Fibroblast of gingiva (primary cell): ENCODE data around the gene PRKG1.

Experiments
- DNase-seq: peaks from one replicate; pipeline ENCODE4 v3.0.0-alpha.2; 2011; ENCODE audit warnings: low read depth

PRKG1 gene

DNA sequence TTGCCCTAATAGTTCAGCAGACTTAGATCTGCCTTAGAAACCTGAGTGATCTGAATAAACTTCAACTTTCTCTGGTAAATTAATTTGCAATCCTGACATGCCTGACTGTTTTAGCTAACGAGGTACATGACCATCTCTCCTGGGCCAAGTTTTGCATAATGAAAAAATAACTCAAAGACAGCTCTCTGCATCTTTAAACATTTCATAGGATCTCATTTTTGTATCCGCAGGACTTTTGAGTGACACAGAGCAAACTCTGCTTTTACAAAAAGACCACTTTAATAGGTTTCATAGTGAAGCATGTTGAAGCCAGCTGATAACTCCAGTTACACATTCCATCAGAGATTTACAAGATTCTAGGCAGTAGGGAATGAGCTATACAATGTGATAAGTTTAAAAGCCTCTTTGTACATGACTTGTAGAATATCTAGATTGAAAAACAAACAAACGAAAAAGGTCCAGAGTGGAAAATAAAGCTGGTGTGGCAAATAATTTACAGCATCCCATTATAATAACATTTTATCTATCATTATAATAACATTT is 2.1 kb downstream of the PRKG1 start:
- DNase-seq, result no peak

DNA sequence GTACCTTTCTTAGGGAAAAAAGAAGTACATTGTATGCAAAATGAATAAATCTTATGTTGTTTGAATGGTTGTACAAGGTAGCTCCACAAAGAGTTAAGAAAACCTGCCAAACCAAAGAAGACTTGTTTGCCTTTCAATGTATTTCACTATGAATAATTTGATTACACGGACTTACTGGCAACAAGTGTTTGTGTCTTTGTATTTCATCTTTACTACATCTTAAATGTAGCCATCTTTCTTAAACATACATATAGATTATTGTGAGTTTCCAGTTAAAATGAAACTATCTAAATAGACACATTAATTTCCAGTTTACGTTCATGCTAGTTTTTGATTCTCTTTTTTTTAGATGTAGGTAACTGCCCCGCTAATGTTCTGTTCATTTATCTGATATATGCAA is 2.8 kb downstream of the PRKG1 start:
- DNase-seq, result no peak

DNA sequence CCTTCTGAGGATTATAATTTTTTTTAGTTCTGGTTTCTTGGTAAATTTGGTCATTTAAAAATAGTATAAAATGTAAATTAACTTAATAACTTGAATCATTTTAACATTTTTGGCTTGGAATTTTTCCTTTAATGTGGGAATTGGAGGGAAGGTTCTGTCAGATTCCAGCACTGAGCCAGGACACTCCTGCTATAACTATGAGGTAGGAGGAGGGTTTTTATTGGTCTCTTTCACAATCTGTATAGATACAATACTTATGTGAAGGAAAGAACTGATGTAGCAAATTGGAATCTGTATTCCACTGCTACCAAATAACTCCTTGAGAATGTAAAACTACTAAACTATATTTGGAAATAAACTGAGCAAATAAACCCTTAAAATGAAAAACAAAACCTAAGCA is 3.2 kb downstream of the PRKG1 start:
- no peak for DNase-seq

DNA sequence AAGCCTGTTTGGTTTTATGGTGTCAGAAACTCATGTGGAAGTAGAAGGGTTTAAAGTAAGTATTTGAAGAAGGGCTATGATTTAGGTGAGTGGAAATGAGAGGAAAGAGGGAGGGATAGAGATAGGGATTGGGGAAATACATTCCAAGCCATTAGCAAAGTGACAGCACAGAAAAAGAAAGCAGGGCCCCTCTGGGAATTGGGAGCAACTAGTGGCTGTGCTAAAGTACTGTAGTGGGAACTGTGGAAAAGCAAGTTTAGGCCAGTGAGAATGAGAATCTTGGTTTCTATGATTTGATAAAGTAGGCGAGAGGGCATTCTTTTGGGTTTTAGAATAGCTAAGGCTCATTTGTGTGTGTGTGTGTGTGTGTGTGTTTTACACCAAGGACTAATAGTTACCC is 5.0 kb downstream of the PRKG1 start:
- no peak for DNase-seq

DNA sequence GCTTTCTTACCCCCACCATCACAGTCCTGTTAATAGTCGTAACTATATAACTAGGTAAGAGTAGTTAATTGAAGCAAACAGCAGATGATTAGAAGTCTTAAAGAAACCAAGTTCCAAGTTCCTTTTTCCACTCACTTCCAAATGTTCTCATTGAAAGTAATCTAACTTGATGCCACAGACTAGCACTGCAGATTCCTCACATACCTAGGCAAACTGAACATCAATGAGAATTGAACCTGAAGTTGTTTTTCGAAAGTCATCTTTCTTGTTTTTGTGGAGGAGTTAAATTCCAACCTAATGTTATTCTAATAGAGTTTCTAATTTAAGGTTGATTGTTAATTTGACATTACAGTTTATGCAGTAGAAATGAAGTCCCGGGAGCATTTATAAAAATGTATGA is 5.5 kb downstream of the PRKG1 start:
- no peak for DNase-seq

DNA sequence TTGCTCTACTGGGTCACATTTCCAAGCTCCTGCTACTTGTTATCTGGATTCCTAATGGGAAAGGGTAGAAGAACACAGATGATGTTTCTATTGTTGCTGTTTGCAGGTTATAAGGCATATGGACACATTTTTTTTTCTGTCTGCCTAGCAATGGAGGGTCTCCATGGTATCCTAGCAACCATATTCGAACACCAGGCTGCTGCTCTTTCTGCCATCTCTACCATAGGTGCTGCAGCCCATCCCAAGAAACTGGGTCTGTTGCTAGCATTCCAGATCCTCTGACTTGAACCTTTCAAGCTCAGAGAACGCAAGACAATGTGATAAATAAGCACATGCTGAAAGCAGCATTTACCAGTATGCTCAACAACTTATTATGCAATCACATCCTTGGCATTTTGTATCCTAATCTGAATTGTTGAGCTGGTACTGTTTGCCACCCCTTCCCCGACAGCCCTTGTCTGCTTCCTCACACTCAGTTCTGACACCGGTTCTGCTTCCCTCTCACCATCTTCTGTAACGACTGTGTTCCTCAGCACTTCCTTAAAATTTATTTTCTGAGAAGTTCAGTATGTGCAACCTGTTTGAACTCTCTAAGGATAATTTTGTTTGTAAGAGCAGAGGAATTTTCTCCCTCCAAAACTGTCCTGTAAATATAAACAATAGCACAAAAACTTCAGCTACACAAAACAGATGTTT is 6.2 kb downstream of the PRKG1 start:
- no peak for DNase-seq

DNA sequence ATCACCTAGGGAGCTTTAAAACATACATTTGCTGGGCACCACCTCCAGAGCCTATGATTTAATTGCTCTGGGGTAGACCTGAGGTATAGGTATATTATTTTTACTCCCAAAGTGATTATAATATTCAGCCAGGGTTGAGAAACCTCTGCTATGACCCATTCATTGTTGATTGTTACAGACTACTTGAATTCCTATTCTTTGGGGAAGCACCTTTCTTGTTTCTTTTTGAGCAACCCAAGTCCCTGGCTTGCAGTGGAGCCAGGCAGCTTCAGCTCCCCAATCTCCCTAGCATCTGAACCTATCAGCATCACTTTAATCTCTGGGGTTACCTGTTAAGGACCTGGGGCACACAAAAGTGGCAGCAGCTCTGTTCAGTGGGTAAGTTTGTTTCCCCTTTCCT is 8.6 kb downstream of the PRKG1 start:
- no peak for DNase-seq

DNA sequence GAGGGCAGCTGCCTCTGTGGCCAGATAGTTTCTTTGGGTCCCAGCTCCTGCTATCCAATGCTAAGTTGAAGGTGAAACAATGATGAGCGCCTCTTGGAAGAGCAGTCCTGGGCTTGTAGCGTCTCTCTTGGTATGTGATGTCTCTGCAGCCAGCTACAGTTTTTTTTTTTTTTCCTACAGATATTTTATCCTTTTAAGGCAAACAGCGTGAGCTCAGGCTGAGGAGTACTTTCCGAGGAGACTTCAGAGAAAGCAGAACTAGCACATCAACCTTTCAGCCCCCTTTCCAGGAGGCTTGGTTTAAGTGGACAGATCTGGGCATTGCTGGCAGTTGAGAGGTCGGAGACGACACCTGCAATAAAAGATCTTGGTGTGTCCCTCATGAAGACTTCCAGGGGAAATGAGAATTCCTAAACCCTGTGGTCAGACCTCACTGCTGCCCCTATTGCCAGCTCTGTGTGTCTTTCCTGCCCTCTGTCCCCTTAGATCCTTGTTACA is 9.1 kb downstream of the PRKG1 start:
- DNase-seq, result no peak

DNA sequence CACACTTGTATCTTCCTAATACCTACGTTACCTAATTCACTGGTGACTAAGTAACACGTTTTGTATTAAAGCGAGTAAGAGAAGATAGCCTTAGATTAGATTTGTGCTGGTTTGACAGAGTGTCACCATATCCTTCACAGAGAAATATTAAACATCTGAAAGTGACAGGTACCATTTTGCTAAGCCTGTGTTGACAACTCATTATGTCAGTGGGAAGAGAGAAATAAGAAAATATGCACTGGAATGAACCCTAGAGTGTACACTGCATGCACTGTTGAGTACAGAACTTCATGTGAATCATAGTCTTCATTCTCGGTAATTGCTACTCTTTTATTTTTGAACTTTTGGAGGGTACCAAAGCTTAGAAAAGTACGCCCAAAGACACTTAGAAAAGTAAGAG is 10.9 kb downstream of the PRKG1 start:
- no peak for DNase-seq

DNA sequence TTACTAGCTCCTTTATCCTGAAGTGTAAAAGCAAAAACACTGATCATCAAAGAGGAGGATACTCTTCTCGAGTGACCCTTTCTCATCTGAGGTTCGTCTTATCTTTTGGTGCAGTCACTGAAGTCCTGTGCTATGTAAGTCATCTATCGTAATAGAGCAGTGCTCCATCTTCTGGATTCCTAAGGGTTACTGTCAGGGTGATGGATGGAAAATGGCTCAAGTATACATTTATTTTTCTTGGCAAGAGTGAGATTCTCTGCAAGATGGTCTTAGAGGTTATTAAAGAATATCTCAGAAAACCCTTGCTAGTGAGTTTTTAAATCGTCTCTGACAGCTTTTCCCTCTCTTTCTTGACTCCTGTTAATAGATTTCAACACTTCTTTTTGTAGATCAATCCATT is 12.4 kb downstream of the PRKG1 start:
- no peak for DNase-seq

DNA sequence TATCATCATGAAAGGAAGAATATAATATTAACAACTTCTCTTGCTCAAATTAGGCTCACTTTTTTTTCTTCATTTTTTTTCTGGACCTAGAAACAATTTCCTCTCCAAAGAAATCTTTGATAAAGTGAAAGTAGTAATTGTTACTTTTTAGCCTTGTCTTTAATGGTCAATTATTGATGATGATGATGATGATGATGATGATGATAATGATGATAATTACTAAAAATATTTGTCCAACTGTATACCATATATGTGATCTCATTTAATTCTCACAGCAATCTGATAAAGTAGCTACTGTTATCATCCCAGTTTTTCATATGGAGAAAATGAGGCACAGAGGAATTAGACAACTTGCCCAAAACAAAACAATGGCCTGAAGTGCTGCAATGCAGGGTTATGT is 12.8 kb downstream of the PRKG1 start:
- no peak for DNase-seq

DNA sequence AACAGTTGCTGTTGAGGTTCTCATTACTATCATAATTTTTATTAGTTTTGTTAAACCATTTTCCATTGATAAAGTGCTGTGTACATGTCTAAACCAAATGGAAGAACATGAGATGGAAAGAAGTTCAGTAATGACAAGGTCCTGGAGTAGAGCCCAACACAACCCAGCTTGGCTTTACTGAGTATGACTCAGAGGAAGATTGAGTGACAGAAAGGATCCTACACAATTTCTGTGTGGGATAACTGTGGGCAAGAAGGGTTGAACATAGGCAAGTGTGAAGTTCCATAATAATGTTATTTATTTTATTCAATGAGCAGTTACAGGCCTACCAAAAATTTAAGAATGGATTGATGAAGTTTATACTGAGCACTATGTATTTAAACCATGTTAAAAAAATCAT is 15.9 kb downstream of the PRKG1 start:
- DNase-seq, result no peak

DNA sequence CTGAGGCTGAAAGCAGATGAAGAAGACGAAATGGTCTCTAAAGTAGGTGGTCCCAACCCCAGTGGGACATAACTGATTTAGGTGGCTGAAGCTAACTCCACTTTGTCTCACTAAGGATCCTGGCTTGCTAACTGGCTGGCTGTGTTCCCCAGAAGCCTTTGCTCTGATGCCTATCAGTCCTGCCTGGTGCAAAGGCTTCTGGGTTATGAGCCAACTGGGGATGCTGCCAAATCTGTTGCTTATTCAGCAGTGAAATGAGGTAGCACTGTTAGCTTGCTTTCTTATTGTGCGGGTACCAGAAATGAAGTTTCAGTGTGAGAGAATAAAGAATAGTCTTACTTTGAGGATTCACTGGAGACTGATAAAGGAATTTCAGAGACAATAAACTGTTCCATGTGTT is 18.1 kb downstream of the PRKG1 start:
- no peak for DNase-seq

DNA sequence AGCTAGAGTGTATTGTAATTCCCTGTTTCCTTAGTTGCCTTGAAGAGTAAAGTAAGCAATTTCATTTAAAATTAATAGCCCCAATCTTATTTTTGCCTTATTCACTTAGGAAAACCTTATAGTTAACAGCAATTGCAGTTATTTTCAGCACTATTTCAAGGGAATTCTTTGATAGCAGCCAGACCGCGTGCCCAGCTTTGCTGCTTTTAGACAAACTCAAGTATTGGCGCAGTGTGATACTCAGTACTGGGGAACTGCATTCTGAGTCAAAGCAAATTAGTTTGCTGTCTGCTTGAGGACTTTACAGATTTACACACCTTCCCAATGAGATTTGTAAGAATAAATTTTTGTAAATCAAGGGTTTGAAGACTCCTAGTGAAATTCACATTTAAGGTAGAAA is 21.2 kb downstream of the PRKG1 start:
- no peak for DNase-seq

DNA sequence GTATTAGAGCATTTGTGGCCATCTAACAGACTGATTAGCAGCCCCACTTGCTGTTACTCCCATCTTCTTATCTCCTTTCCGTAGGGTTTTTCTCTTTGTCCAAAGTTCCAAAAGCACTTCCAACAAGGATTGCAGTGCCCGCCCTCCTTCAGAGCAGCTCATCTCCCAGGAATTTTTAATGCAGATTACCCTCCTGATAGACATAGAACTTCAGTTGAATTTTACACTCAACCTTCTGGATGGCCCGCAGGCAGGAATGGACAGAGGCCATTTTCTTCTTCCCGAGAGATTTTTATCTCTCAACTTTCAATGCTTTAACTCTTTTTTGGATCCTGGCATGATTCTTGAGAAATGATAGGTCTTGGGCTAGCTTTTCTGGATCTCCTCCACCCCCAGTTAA is 23.3 kb downstream of the PRKG1 start:
- no peak for DNase-seq

DNA sequence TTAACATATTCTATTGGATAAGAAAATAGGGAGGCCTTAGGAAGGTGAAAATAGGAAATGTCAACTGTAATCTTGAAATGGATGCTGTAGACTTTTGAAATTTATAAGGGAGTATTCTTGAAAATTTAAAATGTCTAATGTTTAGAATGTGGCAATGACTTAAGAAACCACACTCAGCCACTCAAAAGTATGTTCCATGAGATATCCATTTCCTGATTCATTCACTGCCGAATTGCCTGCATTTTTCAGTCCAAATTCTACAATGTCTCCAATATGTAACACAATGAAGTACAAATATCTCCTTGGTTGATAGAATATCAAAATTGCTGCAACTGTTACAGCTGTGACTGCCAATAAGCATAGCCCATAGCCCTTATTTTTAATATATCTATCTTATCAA is 25.9 kb downstream of the PRKG1 start:
- DNase-seq, result peak; percentile 48

DNA sequence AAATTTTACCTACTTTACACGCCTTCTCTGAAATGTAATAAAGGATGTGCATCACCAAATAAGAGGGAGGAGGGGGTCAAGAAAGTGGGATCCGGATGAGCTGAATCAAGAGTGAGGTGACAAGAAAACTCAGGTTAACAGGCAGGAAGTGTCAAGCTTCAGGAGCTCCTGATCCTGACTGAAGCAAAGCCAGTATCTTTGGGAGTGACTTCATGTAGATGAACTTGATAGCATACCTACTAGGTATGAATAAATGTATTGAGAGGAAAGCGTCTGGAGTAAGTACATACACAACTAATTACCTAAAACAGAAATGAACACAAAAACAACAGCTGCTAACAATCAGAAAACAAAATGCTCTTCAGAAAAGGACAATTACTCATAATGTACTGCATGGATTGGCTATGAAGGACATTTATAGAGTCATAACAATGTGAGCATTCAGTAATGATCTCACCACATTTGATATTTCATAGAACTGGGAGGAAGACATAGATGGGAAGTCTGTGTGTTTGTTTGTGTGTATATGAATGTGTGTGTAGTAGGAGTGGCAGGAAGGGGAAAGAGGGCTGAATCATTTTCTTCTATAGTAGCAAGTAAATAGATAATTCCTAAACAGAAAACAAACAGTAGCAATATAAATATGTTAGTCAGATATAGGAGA is 29.4 kb downstream of the PRKG1 start:
- peak; percentile 3 for DNase-seq

DNA sequence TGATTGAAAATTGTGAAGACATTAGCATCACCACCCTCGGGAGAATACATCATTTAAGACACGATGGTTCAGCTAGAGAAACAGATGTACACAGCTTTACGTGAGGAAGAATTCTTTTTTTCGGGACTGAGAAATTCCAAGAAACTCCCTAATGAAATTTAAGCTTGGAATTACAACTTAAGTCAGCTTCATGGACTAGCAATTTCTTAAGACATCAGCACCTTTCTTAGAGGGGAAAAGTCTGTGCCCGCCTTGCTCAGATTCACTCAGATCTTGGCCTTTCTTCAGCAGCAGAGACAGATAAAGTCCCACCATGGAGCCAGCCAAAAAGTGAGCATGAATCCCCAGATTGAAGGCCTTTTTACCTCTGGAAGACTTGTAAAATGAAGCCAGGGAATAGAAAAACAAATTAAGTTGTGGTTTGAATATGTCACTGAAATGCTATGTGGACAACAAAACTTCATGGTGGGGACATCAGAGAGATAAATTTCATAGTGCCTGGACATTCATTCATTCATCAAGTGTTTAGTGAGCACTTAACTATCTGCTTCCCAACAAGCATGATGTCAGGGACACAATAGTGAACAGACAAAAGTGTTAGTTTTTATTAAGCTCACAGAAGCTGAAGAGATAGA is 32.1 kb downstream of the PRKG1 start:
- DNase-seq, result peak; percentile 10

DNA sequence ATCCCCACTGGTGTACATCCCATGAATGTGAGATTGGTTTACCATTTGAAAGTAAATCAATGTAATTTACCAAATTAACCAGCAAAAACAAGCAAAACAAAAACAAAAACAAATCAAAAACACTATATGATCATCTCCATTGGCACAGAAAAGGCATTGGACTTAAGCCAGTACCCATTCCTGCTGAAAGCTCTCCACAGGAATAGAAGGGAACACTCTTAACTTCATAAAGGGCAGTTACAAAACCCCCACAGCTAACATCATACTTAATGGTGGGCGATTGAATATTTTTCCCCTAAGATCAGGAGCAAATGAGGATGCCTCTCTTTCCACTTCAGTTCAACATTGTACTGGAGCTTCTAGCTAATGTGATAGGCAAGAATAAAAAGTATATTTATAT is 34.1 kb downstream of the PRKG1 start:
- DNase-seq, result no peak

DNA sequence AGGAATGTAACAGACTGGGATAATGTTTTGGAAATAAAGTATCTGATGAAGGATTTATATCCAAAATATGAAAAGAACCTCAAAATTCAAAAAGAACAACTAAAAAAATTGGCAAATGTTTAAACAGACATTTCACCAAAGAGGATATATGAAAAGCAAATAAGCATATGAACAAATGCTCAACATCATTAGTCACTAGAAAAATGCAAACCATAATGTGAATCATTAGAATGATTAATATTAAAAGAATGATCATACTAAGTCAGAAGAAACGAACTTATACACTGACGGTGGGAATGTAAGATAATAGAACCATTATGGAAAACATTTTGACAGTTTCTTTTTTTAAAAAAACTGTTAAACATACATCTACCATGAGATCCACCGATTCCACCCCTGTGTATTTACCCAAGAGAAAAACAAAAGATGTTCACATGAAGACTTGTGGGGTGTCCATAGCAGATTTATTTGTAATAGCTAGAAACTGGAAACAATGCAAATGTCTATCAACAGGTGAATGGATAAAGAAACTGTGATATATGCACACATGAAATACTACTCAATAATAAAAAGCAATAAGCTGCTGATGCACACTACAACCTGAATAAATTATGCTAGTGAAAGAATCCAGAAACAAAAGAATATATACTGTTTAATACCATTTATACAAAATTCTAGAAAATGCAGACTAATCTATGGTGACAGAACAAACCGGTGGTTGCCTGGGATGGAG is 35.7 kb downstream of the PRKG1 start:
- DNase-seq, result peak; percentile 56

DNA sequence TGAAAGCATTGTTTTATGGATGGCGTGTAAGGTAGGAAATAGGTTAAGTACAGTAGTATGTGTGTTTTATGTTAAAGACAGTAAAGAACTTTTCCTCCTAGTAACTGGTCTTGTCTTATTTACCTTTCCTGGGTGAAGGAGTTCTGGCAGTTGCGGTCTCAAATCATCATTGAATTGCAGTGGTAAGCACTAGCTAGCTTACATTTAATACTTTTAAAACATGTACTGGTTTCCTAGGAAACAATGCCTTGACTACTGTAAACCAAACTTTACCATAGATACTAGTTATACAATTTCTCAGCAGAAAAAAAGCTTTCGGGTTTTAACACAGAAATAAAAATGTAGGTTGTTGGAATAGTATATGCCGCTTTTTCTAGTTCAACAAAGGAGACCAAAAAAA is 37.7 kb downstream of the PRKG1 start:
- no peak for DNase-seq

DNA sequence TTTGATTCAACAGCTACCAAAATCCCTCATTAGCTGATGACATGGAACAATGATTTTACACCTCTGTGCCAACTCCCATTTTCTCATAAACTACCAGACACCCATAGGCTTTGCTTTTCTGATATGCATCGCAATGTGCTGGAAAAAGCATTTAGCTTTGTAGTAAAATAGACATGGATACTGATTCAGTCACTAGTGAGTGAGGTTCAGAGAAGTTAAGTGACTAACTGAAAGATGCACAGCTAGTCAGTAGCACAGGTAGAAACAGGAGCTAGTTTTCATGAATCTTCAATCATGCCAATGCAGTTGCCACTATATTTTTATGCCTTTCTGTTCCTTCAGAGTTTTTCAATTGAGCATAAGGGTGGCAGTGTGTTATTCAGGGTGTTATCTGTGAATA is 38.7 kb downstream of the PRKG1 start:
- DNase-seq, result no peak
